D721Med (cell line): ENCODE measurements around the gene DNM2.

ENCODE experiments used
- DNase-seq: peaks from one replicate; pipeline ENCODE4 v3.0.0; 2011; ENCODE audit warnings: low spot score; ENCODE audit not compliant: insufficient read length
- FAIRE-seq: peaks from 2 replicates; lab custom pipeline; 2011; peaks lifted over from hg19 to GRCh38; lab: Jason Lieb, UNC
- CTCF ChIP-seq: IDR thresholded peaks from 2 replicates; pipeline ENCODE4 v1.5.1; 2012; ENCODE audit warnings: mild to moderate bottlenecking, control low read depth; ENCODE audit not compliant: insufficient read depth; ENCODE audit errors: missing control alignments

The DNM2 gene

GRCh38 chr19:10691178-10691881 is 26.5 kb upstream of the DNM2 start:
- DNase-seq, result no peak
- no peak for FAIRE-seq
- no peak for TF ChIP-seq CTCF

GRCh38 chr19:10691883-10692282 is 26.0 kb upstream of the DNM2 start:
- FAIRE-seq (no peak), DNase-seq (no peak)
- no peak for TF ChIP-seq CTCF

- DNase-seq (no peak), FAIRE-seq (no peak)
- no peak for TF ChIP-seq CTCF
These were observed 25.1 kb upstream of the DNM2 start for GRCh38 chr19:10692673-10693264.

GRCh38 chr19:10694706-10695307 is 23.1 kb upstream of the DNM2 start:
- DNase-seq (no peak), FAIRE-seq (no peak)
- TF ChIP-seq CTCF, result no peak

- peak; percentile 97 for DNase-seq
- no peak for TF ChIP-seq CTCF
- no peak for FAIRE-seq
These were observed 22.2 kb upstream of the DNM2 start for GRCh38 chr19:10695401-10696398.

GRCh38 chr19:10699650-10700335 is 18.1 kb upstream of the DNM2 start:
- DNase-seq (no peak), FAIRE-seq (no peak)
- TF ChIP-seq CTCF, result peak; percentile 52
